GM20000 (cell line): Measurements from ENCODE around the gene CERS6.

ENCODE experiments used
- DNase-seq: peaks from one replicate; pipeline ENCODE4 v3.0.0; 2012; ENCODE audit warnings: low spot score
- TF ChIP-seq, protein P1 (sequence below): IDR thresholded peaks from 2 replicates; pipeline ENCODE4 v1.5.1; 2012; ENCODE audit warnings: mild to moderate bottlenecking, control low read depth; ENCODE audit errors: extremely low read depth, missing control alignments

Gene CERS6

GRCh38 chr2:168751104-168751740 is 295.1 kb downstream of the CERS6 start:
- DNase-seq = peak; percentile 26
- TF ChIP-seq, protein P1, sequence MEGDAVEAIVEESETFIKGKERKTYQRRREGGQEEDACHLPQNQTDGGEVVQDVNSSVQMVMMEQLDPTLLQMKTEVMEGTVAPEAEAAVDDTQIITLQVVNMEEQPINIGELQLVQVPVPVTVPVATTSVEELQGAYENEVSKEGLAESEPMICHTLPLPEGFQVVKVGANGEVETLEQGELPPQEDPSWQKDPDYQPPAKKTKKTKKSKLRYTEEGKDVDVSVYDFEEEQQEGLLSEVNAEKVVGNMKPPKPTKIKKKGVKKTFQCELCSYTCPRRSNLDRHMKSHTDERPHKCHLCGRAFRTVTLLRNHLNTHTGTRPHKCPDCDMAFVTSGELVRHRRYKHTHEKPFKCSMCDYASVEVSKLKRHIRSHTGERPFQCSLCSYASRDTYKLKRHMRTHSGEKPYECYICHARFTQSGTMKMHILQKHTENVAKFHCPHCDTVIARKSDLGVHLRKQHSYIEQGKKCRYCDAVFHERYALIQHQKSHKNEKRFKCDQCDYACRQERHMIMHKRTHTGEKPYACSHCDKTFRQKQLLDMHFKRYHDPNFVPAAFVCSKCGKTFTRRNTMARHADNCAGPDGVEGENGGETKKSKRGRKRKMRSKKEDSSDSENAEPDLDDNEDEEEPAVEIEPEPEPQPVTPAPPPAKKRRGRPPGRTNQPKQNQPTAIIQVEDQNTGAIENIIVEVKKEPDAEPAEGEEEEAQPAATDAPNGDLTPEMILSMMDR = no peak

DNA sequence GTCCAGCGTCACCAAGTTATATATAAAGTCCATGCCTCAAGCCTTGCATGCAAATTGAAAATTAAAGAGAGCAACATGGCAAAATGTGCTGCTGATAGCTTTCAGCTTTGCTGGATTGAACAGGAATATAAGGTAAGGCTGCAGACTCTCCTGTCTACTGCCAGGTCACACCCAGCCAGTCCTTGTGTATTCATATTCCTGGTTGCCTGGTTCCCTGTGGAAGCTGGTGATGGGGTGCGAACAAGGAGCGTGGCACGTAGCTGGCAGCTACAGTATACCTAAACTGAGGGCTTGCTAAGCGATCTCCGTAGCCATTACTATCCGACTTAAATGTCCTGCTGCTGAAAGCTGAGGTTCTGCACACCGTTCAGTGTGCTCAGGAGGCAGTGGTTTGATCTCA is 296.3 kb downstream of the CERS6 start:
- no peak for DNase-seq
- TF ChIP-seq, protein P1 = no peak

GRCh38 chr2:168753765-168754329 is 297.8 kb downstream of the CERS6 start:
- DNase-seq = no peak
- TF ChIP-seq, protein P1 = no peak

- TF ChIP-seq, protein P1 = no peak
- peak; percentile 8 for DNase-seq
Observed at GRCh38 chr2:168757223-168757622, 301.2 kb downstream of the CERS6 start.

DNA sequence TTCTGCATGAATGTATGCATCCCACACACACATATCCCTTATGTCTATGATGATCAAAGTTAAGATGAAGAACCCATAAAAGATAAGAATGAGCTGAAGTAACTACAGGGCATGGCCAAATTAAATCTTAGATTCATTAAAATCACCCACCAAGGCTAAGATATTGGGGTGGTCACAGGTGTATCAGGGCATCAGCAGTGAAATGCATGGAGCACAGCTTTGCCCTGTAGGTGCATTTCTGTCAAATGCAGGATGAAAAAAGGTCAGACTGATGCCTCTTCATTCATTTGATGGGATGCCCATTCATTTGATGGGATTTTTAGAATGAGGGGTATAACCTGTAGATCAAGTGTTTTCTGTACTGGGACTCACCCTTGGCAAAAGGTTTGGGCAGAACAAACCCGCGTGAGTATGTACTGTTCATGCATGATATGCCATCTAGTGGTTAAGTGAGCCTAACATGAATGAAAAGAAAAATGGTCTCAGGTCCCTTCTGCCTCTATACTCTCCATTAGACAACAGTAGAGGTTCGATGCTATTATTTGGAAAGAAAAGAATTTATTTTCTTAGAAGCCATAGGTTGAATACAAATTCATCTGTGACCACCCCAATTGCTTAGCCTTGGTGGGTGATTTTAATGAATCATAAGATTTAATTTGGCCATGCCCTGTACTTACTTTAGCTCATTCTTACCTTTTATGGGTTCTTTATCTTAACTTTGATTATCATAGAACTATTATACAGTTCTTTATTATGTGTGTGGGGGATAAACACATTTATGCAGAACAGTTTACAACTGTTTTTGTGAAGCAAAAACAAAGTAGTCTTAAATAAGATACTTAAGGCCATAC is 303.1 kb downstream of the CERS6 start:
- peak; percentile 51 for DNase-seq
- TF ChIP-seq, protein P1 = peak; percentile 16

DNA sequence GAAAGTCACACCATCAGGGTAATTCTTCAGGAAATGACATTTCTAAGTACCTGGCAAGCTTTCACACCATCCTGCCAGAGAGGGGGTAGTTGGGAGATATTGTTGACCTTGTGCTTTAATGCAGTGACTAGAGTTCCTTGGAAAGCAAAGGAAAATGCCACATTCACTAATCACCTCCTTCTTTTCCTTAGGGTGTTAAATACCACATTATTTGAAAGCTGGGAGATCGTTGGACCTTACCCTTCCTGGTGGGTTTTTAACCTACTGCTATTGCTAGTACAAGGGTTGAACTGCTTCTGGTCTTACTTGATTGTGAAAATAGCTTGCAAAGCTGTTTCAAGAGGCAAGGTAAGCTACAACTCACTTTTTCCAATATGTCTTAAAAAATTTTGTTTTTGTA is 309.3 kb downstream of the CERS6 start:
- DNase-seq = no peak
- TF ChIP-seq, protein P1 = no peak

- DNase-seq = no peak
- TF ChIP-seq, protein P1 = no peak
Observed at GRCh38 chr2:168766600-168766999, 310.5 kb downstream of the CERS6 start.
